Right renal cortex interstitium (tissue), 3 donors: Measurements from ENCODE around the gene SLC23A1. TPM values are rescaled to one million over a fixed set of nuclear protein-coding genes. Genes with fewer than 3 reads are reported as not detected.
A peak's percentile ranks its signal among the peaks of the same experiment; 100 is the strongest.
"Not testable (repeated sequence)": the region's sequence is repeated elsewhere in the genome, so short reads cannot be mapped to it uniquely, and the experiment has no call there.

ENCODE experiments used
- DNase-seq, 3 donors: peaks; one replicate each; pipeline ENCODE4 v3.0.0-alpha.2; 2013; ENCODE audit warnings: low read depth in 3 of 3, low spot score in 2 of 3
- polyA plus RNA-seq, 3 donors: library from polyadenylated mRNA; unstranded; fragments of 120-200 nt; gene quantifications; one replicate each; pipeline ENCODE4 v1.2.1, GENCODE V29; 2013; ENCODE audit not compliant: insufficient read length in 3 of 3

The SLC23A1 gene
- polyA plus RNA-seq, 3 donors, result 9.8 to 13.5 (median 12.3) TPM

DNA sequence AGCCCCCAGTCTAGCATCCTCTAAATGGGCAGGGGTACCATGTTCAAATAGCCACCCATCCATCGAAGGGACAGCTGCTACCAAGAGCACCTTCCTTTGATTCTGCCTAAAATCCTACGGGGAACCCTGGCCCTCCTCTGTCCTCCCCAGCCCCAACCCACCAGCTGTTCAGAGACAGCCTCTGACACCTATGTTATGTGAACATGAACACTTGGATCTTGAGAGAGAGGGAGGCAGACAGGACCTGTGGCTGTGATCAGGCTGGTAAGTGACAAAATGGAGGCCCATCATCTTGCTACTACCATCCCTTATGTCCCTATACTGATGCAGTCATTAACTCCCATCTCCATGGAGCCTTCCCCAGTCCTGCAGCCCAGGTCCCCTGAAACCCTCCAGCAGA, 8.2 kb downstream of the SLC23A1 start:
- no peak for DNase-seq

DNA sequence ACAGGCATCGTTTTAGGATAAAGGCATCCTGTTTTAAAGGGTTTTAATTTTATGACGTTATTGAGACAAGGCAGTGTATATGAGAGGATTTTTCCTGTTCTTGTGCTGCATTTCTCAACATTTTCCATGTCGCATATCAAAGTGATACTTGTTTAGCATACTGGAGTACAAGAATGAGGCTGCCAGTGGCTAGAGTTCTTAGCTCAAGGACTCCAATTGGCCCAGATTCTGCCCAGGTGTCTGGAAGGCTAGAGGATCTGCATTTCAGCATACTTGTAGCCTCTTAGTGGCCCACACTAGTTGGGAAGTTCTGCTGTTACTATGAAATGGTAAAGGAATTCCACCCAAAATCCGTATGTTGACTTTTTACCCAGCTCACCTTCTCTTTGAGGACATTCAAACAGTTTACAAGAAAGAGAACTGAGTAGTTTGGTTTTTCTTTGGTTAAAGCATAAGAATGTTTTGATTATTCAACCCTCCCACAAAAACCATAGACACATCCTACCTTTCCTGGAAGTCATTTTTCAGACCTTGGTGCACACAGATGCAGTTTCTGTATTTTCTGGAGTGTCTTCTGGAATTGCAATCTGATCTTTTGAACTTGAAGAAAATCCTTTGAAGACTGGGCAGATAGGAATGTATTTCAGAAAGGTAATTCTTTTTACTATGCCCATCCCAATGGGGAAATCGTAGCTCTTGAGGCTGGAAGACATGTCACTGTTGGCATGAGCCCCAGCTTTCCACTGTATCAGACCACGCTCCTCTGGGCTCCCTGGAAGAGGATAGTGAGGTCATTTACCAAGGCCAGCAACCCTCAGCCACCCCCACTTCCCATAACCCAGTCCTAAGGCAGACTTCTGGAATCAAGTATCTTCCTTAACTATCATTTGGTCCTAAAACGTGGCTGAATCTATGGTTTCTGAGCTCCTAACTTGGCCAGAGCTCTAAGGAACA, 11.3 kb downstream of the SLC23A1 start:
- DNase-seq, result no peak

DNA sequence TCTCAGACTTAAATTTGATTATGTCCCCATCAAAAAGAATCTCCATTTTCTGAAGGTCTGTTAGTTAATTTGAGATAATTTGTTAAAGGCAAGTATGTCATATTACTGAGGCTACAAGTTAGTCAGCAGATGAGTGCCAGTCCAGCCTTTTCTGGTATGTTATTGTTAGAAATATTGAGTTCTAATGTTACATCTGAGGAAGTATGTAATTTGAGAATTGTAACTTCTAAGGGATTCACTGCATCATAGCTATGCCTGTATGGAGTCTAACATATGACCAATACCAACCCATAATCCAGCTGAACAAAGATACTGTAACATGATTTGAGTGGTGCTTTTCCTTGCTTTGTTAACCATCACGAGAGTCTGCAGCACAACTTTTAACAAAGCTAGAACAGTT, 13.9 kb downstream of the SLC23A1 start:
- DNase-seq, result no peak

DNA sequence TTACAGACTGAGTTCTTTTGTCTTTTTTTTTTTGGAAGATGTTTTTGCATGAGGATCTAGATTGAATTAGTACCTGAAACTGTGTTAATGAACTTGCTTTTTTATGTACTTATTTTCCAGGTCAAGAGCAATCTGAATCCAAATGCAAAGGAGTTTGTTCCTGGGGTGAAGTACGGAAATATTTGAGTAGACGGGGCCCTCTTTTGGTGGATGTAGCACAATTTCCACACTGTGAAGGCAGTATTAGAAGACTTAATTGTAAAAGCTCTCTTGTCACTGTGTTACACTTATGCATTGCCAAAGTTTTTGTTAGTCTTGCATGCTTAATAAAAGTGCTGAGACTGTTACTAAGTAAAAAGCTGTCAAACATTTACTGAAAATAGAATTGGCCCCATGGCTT, 14.5 kb downstream of the SLC23A1 start:
- DNase-seq, result no peak

DNA sequence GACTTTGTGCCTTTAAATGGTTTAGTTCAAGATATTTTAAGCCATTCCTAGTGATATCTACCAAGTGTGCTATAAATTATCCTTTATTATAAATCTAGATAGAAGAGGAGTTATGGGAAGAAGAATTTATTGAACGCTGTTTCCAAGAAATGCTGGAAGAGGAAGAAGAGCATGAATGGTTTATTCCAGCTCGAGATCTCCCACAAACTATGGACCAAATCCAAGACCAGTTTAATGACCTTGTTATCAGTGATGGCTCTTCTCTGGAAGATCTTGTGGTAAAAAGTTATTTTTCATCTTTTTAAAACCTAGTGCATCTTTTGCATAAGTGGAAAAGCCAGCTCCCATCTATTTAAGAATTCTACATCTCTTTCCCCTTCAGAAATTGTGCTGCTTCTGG, 18.6 kb downstream of the SLC23A1 start:
- no peak for DNase-seq

DNA sequence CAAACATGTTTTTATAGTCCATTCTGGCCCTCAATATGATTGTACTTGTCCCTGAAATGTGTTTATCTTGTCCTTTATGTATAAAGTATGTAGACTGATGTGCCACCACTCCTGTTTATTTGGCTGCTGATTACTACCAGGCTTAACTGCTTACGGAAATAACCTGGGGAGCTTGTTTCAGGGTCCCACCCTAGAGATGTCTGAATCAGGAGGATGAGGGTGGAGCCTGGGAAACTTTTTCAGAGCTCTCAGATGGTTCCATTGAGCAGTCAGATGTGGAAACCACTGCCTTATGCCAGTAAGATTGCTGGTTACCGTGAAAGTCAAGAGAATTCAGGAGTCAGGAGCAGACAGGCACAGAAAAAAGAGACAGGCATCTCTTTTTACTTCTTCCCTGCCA, 19.2 kb downstream of the SLC23A1 start:
- DNase-seq, result no peak

DNA sequence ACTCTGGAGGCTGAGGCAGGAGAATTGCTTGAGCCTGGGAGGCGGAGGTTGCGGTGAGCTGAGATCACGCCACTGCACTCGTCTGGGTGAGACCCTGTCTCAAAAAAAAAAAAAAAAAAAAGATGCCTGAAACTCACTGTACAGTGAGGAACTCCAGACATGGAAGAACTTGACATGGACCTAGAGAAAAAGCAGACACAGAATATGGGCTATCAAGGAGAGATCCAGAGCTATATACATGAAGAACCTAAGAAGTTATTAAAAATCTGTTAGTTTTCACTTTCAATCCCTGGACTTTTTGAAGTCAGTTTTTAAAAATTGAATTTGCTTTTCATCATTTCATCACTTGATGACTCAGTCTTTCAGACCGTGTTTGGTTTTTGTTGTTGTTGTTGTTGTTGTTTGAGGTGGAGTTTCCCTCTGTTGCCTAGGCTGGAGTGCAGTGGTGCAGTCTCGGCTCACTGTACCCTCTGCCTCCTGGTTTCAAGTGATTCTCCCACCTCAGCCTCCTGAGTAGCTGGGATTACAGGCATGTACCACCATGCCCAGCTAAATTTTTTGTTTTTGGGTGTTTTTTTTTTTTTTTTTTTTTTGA, 21.2 kb downstream of the SLC23A1 start:
- no peak for DNase-seq

DNA sequence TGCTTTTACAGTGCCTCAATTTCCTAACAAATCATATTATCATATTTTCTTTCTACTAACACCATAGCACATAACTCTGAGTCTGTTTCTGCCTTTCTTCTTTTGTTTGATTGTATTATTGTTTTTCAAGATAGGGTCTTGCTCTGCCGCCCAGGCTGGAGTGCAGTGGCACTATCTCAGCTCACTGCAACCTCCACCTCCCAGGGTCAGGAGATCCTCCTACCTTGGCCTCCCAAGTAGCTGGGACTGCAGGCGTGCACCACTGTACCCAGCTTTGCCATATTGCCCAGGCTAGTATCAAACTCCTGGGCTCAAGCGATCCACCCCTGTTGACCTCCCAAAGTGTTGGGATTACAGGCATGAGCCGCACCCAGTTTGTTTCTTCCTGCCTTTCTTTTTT, 22.7 kb downstream of the SLC23A1 start:
- no peak for DNase-seq

DNA sequence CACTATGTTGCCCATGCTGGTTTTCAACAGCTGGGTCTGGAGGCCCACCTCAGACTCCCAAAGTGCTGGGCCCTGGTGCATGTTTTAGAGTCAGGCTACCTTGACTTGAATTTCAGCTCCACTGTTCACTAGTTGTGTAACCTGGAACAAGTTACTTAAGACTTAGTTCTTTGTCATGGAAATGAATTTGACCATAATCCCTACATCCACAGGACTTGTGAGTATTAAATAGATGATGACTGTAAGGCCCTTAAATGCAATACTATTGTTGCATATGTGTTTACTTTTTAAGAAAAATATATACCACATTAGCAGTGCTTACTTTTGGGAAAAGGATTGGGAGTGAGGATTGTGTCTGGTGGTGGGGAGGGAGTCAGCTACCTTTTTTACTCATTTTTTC, 25.0 kb downstream of the SLC23A1 start:
- no peak for DNase-seq

DNA sequence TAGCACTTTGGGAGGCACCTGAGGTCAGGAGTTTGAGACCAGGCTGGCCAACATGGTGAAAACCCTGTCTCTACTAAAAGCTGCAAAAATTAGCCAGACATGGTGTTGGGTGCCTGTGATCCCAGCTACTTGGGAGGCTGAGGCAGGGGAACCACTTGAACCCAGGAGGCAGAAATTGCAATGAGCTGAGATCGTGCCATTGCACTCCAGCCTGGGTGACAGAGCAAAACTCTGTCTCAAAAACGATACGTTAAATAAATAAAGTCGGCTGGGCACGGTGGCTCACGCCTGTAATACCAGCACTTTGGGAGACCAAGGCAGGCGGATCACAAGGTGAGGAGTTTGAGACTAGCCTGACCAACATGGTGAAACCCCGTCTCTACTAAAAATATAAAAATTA, 27.2 kb downstream of the SLC23A1 start:
- DNase-seq, result not testable (repeated sequence)

DNA sequence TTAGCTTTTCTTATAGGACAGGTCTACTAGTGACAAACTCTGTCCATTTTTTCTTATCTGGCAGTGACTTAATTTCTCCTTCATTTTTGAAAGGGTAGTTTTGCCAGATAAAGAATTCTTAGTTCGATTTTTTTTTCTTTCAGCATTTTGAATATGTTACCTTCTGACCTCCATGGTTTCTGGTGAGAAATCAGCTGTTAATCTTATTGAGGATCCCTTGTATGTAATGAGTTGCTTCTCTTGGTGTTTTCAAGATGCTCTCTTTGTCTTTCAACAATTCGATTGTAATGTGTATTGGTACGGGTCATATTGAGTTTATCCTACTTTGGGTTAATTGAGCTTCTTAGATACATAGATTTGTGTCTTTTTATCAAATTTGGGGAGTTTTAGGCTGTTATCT, 28.9 kb downstream of the SLC23A1 start:
- no peak for DNase-seq

DNA sequence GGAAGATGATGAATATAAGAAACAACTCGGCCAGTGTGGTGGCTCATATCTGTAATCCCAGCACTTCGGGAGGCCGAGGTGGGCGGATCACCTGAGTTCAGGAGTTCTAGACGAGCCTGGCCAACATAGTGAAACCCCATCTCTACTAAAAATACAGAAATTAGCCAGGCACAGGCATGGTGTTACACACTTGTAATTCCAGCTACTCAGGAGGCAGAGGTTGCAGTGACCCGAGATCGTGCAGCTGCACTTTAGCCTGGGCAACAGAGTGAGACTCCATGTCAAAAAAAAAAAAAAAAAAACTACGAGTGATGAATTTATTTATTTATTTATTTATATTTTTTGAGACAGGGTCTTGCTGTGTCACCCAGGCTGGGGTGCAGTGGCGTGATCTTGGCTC, 35.2 kb downstream of the SLC23A1 start:
- not testable (repeated sequence) for DNase-seq

DNA sequence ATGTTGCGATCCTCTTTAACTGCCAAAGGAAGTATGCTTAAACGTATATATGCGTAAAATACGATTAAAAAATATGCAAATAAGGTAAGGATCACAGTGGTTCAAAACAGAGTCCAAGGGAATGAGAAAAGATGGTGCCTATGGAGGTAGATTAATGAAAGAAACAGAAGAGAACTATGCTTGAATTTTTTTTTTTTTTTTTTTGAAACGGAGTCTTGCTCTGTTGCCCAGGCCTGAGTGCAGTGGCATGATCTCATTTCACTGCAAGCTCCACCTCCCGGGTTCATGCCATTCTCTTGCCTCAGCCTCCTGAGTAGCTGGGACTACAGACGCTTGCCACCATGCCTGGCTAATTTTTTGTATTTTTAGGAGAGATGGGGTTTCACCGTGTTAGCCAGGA, 37.7 kb downstream of the SLC23A1 start:
- DNase-seq, result not testable (repeated sequence)

DNA sequence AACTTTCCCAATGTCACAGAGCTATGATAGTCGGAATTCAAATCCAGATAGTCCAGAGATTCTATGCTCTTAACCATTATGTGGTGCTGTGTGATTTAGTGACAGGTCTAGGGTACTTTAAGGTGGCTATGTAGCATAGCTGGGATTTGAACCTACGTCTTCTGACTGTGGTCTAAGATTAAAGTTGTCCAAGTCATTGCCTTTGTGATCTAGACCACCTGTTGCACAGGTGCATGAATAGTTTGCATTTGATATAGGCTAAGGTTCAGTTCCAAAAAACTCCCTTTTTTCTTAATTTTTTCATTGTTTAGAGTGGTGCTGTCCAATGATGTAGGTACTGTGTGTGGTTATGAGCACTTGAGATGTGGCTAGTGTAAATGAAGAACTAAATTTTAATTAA, 38.9 kb downstream of the SLC23A1 start:
- no peak for DNase-seq

DNA sequence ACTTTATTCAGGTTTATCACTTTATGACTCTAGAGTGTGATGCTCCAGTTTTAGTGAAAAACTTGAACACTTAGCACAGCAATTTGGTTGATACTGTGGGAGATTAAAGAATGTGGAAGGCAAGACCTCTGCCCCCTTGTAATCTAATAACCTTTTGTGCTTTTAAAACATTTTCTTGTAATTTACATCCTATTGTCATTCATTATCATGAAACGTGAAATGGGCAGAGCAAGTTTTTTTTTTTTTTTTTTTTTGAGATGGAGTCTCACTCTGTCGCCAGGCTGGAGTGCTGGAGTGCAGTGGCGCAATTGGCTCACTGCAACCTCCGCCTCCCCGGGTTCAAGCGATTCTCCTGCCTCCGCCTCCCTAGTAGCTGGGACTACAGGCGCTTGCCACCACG, 39.6 kb downstream of the SLC23A1 start:
- DNase-seq, result no peak

DNA sequence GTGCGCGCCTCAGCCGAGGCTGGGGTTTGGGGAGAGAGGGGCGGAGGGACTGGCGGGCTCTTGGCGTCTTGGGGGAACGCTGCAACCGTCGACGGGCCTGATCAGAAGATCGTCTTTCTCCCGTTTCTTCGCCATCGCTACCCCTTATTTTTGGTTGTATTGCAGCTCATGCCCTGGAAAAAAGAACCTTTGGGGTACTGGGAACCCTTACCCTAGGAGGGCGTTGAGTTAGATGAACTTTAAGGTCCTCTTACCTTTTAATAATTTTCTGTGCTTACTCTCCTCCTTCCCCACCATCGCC, 40.7 kb downstream of the SLC23A1 start:
- DNase-seq, result no peak

DNA sequence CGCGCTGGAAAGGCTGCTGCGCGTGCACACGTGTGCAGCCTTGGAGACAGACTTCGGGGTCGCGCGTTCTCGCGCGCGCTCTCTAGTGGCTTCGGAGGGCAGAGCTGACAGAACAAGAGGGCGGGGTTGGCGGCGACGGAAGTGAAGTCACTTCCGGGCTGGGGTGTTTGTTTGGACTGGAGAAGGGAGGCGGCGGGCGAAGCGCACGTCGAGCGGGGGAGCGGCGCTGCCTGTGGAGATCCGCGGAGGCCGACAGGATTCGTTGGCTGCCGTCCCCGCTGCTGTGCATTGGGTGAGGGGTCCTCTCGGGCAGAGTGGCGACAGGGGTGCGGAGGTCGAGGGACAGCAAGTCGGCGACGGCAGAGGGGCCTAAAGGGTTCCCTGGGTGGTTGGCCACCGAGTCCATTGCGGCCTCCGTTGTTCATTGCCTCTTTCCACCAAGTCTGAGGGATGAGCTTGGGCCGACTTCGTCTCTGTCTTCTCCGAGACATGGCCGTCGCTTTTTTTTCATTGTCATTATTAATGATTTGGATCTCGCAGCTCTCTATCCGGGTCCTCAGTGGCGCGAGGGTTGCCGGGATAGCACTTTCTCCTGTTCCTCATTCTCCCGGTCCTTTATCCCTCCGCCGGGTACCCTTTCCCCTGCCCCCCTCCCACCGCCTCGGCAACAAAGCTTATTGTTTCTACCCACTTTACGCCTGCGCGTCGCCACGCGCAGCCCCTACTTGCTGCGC, 41.2 kb downstream of the SLC23A1 start, which contains the start of gene PAIP2:
TSS of gene PAIP2 (plus strand) at position 166 of the 734 bp plus-strand sequence. CDS start 21,931 bp downstream, outside the sequence.
- DNase-seq, result peak; percentile 95 to 99 (median 98)

DNA sequence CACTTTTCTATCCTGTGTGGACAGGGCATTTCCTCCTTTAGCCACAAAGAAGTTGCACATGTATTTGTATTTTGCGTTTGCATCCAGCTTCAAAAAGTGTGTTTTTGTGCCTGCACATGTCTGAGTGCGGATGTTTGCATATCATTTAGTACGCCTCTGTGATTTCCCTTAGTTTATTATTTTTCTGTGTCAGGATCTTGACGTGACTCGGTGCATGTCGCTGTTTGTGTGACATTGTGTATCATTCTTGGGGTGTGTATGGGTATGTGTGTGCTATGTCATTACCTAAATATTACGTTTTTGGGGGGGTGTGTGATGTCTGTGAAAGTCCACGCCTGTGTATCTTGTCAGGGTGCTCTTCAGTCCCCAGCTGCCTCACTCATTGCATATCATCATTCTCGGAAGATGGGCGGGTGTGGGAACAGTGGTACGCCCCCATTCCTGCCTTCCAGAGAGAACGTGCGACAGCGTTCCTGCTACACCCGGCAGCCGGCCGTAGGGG, 41.9 kb downstream of the SLC23A1 start:
- DNase-seq, result no peak

DNA sequence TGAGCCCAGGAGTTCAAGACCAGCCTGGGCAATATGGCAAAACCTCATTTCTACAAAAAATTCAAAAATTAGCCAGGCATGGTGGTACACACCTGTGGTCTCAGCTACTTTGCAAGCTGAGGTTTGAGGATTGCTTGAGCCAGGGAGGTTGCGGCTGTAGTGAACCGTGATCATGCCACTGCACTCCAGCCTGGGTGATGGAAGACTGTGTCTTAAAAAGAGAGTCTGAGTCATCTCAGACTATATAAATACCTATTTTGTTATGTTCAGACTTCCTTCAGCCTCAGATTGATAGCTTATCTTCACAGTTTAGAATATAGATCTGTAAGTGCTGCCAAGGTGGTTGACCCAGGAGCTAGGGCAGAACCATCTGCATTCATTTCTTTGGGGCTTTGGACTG, 43.0 kb downstream of the SLC23A1 start:
- no peak for DNase-seq

DNA sequence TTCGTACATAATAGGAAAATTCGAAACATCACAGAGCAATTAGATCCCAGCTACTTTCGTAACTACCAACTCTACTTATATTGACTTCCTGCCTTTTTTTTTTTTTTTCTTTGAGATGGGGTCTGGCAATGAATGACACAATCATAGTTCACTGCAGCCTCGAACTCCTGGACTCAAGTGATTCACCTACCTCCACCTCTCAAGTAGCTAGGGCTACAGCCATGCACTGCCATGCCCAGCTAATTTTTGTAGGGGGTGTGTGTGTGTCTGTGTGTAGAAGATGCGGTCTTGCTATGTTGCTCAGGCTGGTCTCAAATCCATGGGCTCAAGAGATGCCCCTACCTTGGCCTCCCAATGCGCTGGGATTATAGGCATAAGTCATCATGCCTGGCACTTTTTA, 47.3 kb downstream of the SLC23A1 start:
- no peak for DNase-seq
